HFFc6 (cell line): Measurements from ENCODE around the gene ZNF275. TPM values are rescaled to one million over a fixed set of nuclear protein-coding genes. Genes with fewer than 3 reads are reported as not detected.
"Not testable (repeated sequence)": the region's sequence is repeated elsewhere in the genome, so short reads cannot be mapped to it uniquely, and the experiment has no call there.

Experiments
- DNase-seq: peaks from one replicate; pipeline ENCODE4 v3.0.0-alpha.2; 2018
- H3K27ac Mint-ChIP-seq: 2 replicates; pipeline ENCODE4 v1.8.0; 2020; ENCODE audit warnings: mild to moderate bottlenecking, mixed read lengths
- H3K27me3 Mint-ChIP-seq: 2 replicates; pipeline ENCODE4 v1.8.0; 2021; ENCODE audit warnings: mild to moderate bottlenecking, moderate library complexity, mixed read lengths; ENCODE audit not compliant: insufficient read depth
- H3K36me3 Mint-ChIP-seq: 2 replicates; pipeline ENCODE4 v1.8.0; 2021; ENCODE audit warnings: low read depth, mixed read lengths
- H3K4me1 Mint-ChIP-seq: 2 replicates; pipeline ENCODE4 v1.8.0; 2020; ENCODE audit warnings: low read depth, mixed read lengths
- H3K4me3 Mint-ChIP-seq: 2 replicates; pipeline ENCODE4 v1.8.0; 2020; ENCODE audit warnings: mild to moderate bottlenecking, moderate library complexity, mixed read lengths
- H3K9me3 Mint-ChIP-seq: 2 replicates; pipeline ENCODE4 v1.8.0; 2020; ENCODE audit warnings: mild to moderate bottlenecking, mixed read lengths
- total RNA-seq, 6 experiments: library from RNA; stranded (reverse); fragmentation: NEBNext Ultra II Directional; extraction: Animal tissue kit (Norgen Biotek cat#: 25700); gene quantifications; 2 replicates in 1 of 6; 3 replicates in 5 of 6; pipeline ENCODE4 v1.2.3, GENCODE V29; 2021
- TF ChIP-seq, protein P1 (sequence below): fragments of 200-600 bp; sonication (generic); IDR thresholded peaks from 2 replicates; pipeline ENCODE4 v1.5.0; 2021; ENCODE audit warnings: antibody characterized with exemption, mild to moderate bottlenecking

ZNF275 gene
- total RNA-seq, 6 experiments from 2014 or later = 10.5 to 14.2 (median 12.5) TPM

DNA sequence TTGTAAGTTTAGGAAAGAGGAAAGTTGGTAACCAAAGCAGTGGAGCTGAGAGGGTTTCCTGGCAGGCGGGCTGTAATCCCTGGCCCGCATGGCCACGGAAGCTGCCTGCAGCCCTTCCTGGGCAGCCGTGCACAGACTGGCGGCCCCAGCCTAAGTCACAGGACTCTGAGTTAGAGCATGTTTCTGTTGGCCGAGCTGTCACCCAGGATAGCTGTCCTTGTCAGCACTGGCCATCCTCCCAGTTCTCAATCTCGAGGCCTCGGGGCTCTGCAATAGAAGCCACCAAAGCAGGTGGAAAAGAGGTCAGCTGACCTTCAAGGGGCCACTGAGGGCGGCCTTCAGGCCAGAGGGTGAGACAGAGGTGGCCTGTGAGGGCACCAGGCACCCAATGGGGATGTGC lies 46.7 kb downstream of the ZNF275 start:
- DNase-seq = no peak
- H3K4me3 Mint-ChIP-seq = no peak overlapping the region
- H3K9me3 Mint-ChIP-seq = no peaks in the 10 kb centered on the region
- H3K4me1 Mint-ChIP-seq = no peaks in the 10 kb centered on the region
- peaks cover 2% of the 10 kb centered on the region; the same call in 1 of the 2 replicates for H3K27me3 Mint-ChIP-seq
- H3K36me3 Mint-ChIP-seq = no peaks in the 10 kb centered on the region
- TF ChIP-seq, protein P1, sequence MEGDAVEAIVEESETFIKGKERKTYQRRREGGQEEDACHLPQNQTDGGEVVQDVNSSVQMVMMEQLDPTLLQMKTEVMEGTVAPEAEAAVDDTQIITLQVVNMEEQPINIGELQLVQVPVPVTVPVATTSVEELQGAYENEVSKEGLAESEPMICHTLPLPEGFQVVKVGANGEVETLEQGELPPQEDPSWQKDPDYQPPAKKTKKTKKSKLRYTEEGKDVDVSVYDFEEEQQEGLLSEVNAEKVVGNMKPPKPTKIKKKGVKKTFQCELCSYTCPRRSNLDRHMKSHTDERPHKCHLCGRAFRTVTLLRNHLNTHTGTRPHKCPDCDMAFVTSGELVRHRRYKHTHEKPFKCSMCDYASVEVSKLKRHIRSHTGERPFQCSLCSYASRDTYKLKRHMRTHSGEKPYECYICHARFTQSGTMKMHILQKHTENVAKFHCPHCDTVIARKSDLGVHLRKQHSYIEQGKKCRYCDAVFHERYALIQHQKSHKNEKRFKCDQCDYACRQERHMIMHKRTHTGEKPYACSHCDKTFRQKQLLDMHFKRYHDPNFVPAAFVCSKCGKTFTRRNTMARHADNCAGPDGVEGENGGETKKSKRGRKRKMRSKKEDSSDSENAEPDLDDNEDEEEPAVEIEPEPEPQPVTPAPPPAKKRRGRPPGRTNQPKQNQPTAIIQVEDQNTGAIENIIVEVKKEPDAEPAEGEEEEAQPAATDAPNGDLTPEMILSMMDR = no peak
- no peak overlapping the region for H3K27ac Mint-ChIP-seq

DNA sequence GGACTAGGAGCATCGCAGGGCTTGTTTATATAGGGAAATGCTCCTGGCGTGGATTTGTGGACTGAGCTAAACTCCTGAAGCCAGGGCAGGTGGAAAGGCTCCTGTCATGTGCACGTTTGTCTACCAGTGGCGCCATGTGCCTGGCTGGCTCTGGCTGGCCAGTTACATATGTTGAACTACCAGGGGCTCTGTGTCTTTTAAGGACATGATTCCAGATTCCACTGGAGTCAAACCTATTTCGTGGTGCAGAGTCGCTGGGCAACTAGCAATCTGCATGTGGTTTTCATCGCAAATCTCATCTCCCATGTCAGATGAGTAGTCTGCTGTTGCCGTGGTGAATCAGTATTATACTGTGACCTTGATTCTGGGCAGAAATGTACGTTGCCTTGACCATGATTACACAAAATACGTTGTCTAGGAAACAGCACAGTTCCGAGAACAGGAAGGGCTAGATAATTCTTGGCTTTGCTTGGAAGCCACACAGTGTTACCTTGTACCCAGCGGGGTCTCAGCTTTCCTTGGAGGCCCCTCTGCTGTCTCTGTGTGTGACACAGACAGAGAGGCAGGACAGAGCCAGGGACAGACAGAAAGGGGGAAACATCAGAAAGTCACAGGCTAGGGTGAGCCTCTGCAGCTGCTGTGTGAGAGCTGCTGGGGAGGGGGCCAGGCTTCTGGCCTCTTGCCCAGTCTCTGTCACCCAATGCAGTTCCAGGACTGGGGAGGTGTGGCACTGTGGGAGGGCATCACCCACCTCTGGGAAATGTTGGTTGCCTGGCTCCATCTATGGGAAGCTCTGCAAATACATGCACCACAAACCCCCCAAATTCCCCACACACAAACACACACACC lies 48.0 kb downstream of the ZNF275 start:
- H3K27me3 Mint-ChIP-seq = peaks cover 3% of the 10 kb centered on the region
- no peak overlapping the region; the same call in 1 of the 2 replicates for H3K27ac Mint-ChIP-seq
- TF ChIP-seq, protein P1 = no peak

DNA sequence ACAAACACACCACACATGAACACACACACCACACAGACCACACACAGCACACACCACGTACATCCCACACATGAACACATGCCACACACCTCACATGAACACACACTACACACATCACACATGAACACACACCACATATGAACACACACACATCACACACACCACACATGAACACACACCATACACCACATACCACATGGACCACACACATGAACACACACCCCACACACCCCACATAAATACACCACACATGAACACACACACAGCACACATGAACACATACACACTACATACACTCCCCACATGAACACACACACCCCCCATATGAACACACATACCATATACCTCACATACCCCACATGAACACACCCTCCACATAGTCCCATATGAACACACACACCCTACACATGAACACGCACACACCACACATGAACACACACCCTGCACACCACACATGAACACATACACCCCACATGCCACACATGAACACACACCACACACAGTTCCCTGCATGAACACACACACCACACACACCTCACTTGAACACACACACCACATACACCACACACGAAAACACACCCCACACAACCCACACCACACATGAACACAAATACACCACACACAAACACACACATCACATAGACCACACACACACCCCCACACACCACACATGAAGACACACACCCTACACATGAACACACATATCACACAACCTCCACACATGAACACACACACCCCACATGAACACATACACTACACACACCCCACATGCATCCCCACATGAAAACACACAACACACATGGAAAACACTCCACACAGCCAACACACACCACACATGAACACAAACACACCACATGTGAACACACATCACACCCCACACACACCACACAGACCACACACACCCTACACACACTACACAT lies 48.9 kb downstream of the ZNF275 start:
- TF ChIP-seq, protein P1 = no peak
- H3K27ac Mint-ChIP-seq = no peak overlapping the region
- H3K36me3 Mint-ChIP-seq = no peaks in the 10 kb centered on the region
- peaks cover 8% of the 10 kb centered on the region for H3K27me3 Mint-ChIP-seq
- H3K4me1 Mint-ChIP-seq = no peaks in the 10 kb centered on the region
- DNase-seq = no peak
- H3K9me3 Mint-ChIP-seq = no peaks in the 10 kb centered on the region
- no peak overlapping the region for H3K4me3 Mint-ChIP-seq

More for the DNA sequence above, 48.0 kb downstream of the ZNF275 start:
- no peaks in the 10 kb centered on the region for H3K9me3 Mint-ChIP-seq
- no peaks in the 10 kb centered on the region for H3K4me1 Mint-ChIP-seq
- no peaks in the 10 kb centered on the region for H3K36me3 Mint-ChIP-seq
- peak; percentile 87 for DNase-seq
- no peak overlapping the region for H3K4me3 Mint-ChIP-seq

DNA sequence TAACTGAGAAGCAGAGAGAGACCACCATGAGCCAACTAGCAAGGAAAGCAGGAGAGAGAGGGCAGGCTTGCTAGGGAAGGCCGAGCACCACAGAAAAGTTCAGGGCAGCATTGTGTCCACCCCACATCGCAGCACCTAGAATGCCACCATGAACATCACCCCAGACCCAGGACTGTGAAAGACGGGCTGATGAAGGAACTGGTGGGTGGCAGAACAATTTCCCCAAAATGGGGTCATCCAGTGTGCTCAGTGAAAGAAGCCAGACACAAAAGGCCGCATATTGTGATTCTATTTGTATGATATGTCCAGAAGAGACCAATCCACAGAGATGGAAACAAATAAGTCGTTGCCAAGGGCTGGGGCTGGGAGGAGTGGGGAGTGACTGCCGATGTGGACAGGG lies 50.4 kb downstream of the ZNF275 start:
- Mint-ChIP-seq H3K4me3 (no peak overlapping the region), H3K27me3 (peaks cover 8% of the 10 kb centered on the region; the same call in 1 of the 2 replicates), H3K4me1 (no peaks in the 10 kb centered on the region), H3K36me3 (no peaks in the 10 kb centered on the region), H3K9me3 (no peaks in the 10 kb centered on the region), H3K27ac (no peak overlapping the region)
- no peak for DNase-seq
- TF ChIP-seq, protein P1 = no peak

DNA sequence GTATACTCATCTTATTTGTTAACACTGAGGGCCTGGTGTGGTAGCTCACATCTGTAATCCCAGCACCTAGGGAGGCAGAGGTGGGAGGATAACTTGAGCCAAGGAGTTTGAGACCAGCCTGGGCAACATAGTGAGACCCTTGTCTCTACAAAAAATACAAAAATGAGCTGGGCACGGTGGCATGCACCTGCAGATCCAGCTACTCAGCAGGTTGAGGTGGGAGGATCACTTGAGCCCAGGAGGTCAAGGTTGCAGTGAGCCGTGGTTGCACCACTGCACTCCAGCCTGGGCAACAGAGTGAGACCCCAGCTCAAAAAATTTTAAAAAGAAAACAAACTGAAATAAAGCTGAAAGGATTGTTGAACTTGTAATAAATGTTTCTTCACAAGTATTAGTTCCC lies 51.0 kb downstream of the ZNF275 start:
- H3K4me3 Mint-ChIP-seq, H3K27ac Mint-ChIP-seq, H3K4me1 Mint-ChIP-seq, H3K27me3 Mint-ChIP-seq, H3K36me3 Mint-ChIP-seq, H3K9me3 Mint-ChIP-seq, DNase-seq: not testable (repeated sequence)
